Measurements from ENCODE around the gene EVPLL.

DNA sequence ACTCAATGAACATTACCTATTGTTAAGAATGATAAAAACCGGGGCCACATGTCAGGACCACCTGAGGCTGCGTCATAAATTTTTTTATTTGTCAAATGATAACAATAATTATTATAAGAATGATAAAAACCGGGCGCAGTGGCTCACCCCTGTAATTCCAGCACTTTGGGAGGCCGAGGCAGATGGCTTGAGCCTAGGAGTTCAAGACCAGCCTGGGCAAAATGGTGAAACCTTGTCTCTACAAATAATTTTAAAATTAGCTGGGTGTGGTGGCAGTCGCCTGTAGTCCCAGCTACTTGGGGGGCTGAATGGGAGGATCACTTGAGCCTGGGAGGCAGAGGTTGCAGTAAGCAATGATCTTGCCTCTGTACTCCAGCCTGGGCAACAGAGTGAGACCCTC, 13.4 kb upstream of the EVPLL start:
- TF ChIP-seq MAFK (IDR thresholded peaks at IDR 0.05; ENCODE audit: low read depth, low read length) (no peak), SMC3 (IDR thresholded peaks at IDR 0.05; ENCODE audit: low read depth, low read length) (no peak), CEBPB (IDR thresholded peaks at IDR 0.05; ENCODE audit: low read depth, low read length) (no peak), RFX5 (IDR thresholded peaks at IDR 0.05; ENCODE audit: low read depth, low read length) (no peak)
- TF ChIP-seq, protein P1, sequence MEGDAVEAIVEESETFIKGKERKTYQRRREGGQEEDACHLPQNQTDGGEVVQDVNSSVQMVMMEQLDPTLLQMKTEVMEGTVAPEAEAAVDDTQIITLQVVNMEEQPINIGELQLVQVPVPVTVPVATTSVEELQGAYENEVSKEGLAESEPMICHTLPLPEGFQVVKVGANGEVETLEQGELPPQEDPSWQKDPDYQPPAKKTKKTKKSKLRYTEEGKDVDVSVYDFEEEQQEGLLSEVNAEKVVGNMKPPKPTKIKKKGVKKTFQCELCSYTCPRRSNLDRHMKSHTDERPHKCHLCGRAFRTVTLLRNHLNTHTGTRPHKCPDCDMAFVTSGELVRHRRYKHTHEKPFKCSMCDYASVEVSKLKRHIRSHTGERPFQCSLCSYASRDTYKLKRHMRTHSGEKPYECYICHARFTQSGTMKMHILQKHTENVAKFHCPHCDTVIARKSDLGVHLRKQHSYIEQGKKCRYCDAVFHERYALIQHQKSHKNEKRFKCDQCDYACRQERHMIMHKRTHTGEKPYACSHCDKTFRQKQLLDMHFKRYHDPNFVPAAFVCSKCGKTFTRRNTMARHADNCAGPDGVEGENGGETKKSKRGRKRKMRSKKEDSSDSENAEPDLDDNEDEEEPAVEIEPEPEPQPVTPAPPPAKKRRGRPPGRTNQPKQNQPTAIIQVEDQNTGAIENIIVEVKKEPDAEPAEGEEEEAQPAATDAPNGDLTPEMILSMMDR (conservative IDR thresholded peaks at IDR 0.05; ENCODE audit: low read depth, low read length), result no peak
- TF ChIP-seq, protein P2, sequence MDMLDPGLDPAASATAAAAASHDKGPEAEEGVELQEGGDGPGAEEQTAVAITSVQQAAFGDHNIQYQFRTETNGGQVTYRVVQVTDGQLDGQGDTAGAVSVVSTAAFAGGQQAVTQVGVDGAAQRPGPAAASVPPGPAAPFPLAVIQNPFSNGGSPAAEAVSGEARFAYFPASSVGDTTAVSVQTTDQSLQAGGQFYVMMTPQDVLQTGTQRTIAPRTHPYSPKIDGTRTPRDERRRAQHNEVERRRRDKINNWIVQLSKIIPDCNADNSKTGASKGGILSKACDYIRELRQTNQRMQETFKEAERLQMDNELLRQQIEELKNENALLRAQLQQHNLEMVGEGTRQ (IDR thresholded peaks at IDR 0.05; ENCODE audit: low read depth, low read length), result no peak
